TTC549 (cell line): ENCODE results near the gene EPHA1.
"Not testable (repeated sequence)": the region's sequence is repeated elsewhere in the genome, so short reads cannot be mapped to it uniquely, and the experiment has no call there.

Source experiments
- FAIRE-seq: peaks from 2 replicates; lab custom pipeline; 2012; peaks lifted over from hg19 to GRCh38; lab: Jason Lieb, UNC

The EPHA1 gene

GRCh38 chr7:143429770-143430698, 21.4 kb upstream of the EPHA1 start:
- no peak for FAIRE-seq

- FAIRE-seq = no peak
These were observed 18.0 kb upstream of the EPHA1 start for GRCh38 chr7:143426479-143427142.

DNA sequence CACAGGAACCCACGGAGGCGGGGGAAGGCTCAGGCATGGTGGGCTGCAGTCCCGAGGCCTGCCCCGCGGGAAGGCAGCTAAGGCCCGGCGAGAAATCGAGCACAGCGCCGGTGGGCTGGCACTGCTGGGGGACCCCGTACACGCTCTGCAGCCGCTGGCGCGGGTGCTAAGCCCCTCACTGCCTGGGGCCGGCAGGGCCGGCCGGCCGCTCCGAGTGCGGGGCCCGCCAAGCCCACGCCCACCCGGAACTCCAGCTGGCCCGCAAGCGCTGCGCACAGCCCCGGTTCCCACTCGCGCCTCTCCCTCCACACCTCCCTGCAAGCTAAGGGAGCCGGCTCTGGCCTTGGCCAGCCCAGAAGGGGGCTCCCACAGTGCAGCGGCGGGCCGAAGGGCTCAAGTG, 15.8 kb upstream of the EPHA1 start:
- FAIRE-seq = not testable (repeated sequence)

DNA sequence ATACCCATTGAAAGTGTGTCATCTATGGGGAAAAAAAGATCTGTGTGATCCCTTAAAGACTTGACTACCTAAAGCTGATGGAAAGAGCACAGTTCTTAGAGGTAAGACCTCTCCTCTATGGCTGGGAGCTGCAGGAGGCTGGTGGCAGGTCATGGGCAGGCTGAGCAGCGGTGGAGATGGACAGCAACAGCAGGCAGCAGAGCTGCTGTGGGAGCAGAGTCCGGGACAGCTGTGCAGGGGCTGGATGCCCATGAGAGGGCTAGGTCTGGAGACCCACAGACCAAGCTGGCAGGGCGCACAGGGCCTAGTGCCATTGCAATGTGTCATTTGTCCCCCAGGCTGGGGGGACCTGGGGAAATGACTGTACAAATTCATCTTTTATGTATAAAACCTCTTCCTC, 13.4 kb upstream of the EPHA1 start:
- FAIRE-seq = no peak

- FAIRE-seq = not testable (repeated sequence)
These were observed 12.0 kb upstream of the EPHA1 start for GRCh38 chr7:143420624-143421023.

GRCh38 chr7:143419880-143420279, 11.2 kb upstream of the EPHA1 start:
- FAIRE-seq = no peak

DNA sequence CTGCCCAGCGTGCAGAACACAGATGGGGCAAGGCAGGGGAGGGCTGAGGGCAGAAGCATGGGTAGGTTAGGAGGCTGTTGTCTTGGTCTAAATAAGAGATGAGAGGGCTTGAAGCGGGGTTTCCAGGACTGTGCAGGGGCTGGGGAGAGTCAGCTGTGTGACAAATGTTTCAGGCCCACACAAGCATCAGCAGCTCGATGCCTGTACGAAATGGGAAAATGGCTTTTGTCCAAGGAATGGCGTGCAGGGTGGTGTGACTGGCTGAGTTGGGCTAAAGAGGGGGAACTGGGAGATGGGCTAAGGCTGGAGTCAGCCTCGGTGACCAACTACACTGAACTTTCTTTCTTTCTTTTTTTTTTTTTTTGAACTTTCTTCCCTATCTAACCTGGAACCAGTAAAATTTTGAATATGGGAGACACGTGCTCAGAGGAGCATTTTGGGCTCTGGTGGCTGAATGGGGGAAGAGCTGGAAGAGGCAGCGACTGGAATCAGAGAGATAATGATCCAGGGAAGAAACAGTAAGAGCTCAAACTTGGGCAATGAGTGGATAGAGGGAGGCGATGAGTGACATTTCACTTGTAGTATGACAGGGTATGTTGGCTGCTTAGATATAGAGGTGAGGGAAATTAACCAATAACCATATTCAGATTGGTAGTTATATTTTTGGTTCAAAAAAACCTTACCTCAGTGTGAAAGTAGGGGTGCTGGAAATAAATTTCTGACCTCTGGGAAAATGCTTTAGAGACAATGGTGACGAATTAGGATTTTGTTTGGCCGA, 10.2 kb upstream of the EPHA1 start:
- FAIRE-seq = no peak

GRCh38 chr7:143417734-143418383, 9.2 kb upstream of the EPHA1 start:
- no peak for FAIRE-seq

GRCh38 chr7:143416565-143417149, 8.0 kb upstream of the EPHA1 start:
- peak; percentile 51 for FAIRE-seq

DNA sequence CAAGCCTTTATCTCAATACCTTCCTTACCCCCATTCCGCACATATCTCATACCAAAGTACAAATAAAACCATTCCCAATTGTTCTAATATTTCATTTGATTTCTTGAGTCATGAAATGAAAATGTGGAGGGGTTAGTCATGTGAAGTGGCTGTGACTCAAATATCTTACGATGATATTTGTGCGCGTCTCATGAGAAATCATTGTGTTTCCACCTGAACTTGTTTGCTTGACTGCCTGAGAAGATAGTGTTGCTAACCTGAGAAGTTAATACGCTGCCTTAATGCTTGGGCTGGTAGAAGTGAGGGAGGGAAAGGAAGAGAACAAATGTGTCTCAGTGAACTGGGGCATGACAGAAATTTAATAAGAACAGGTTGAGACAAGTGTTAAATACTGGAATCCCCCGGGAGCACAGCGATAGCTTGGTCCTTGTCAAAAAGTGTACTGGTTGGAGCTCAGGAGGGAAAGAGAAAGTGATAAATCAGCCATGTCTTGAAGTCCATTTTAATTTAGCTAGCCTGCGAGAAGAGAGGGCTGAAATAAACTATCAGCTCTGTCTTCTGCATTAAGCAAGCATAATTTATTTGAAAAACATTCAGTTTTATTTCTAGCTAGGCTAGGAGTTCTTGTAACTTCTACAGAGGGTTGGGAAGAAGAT, 7.2 kb upstream of the EPHA1 start:
- no peak for FAIRE-seq

GRCh38 chr7:143415209-143415608, 6.6 kb upstream of the EPHA1 start:
- not testable (repeated sequence) for FAIRE-seq

GRCh38 chr7:143413123-143413522, 4.5 kb upstream of the EPHA1 start:
- FAIRE-seq = no peak

GRCh38 chr7:143411976-143412708, 3.5 kb upstream of the EPHA1 start:
- FAIRE-seq = no peak

DNA sequence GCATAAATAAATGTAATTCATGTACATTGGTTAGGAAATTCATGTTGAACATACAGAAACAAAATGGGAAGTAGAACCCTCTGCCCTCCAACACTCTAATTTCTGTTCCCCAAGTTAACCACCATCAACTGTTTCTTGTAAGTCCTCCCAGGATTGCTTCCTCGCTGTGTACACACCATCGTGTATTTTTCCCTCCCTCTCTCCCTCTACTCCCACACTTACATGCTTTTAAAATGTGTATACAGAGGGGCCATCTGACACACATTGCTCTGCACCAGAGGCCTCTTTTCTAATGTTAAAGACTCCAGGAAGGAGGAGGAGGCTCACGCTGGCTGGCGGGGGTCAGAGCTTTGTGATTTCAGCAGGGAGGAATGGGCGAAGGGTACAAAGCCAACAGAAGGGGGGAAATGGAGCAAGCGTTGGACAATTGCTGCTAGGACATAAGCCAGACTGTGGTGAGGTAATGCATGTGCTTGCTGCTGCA, 1.9 kb upstream of the EPHA1 start:
- FAIRE-seq = no peak

- FAIRE-seq = no peak
These were observed 387 bp downstream of the EPHA1 start for GRCh38 chr7:143408252-143408685.

GRCh38 chr7:143407287-143408251, 1.1 kb downstream of the EPHA1 start:
- FAIRE-seq = no peak

DNA sequence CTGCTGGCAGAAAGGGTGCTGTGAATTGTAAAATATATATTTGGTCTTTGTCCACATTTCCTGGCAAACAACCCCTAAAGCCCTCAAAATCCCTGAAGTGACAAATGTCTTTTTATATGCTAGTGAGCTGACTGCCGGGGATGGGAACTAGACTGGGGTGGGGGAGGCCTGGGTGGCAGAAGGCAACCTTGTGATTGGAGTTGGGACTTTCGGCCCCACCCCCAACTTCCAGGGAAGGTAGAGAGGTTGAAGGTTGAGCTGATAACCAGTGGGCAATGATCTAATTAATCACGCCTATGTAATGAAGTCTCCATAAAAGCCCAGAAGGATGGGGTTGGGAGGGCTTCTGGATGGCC, 2.7 kb downstream of the EPHA1 start:
- no peak for FAIRE-seq

GRCh38 chr7:143405173-143406001, 3.3 kb downstream of the EPHA1 start:
- FAIRE-seq = no peak
